CD4-positive, alpha-beta T cell (primary cell): ENCODE data around the gene C4BPB. TPM values are rescaled to one million over a fixed set of nuclear protein-coding genes. Genes with fewer than 3 reads are reported as not detected.

ENCODE experiments used
- ATAC-seq: fragments of 200-7000 bp; cut with Tn5 transposase; one replicate; pipeline ENCODE4 v1.10.0; 2022; ENCODE audit warnings: mild to moderate bottlenecking; ENCODE audit not compliant: poor library complexity
- CTCF ChIA-PET: fragments of 350-600 bp; sonication (Branson Sonifier 250); formaldehyde crosslinking; loops from one replicate; lab custom pipeline; 2021; ENCODE audit warnings: antibody characterized with exemption, inconsistent platforms; lab: Charles Lee
- POLR2A ChIA-PET: fragments of 350-600 bp; sonication (Branson Sonifier 250); formaldehyde crosslinking; loops from one replicate; lab custom pipeline; 2021; ENCODE audit warnings: antibody characterized with exemption, inconsistent platforms; lab: Charles Lee
- DNase-seq, 14 experiments: peaks; one replicate each; pipeline ENCODE4 v3.0.0-alpha.2; 2013 to 2020; ENCODE audit warnings: mixed read lengths in 2 of 14
- H3K27ac ChIP-seq, 2 donors: one replicate each; pipeline versions ENCODE4 v1.5.1 to v1.7.0; 2013; ENCODE audit warnings: low read length in 2 of 2, low read depth in 1 of 2, mild to moderate bottlenecking in 1 of 2
- H3K27me3 ChIP-seq, 2 experiments: 1 replicate in 1 of 2; 2 replicates in 1 of 2; pipeline versions ENCODE4 v1.6.1 to v1.7.0; 2013; ENCODE audit warnings: low read length in 2 of 2, control low read depth in 1 of 2, mild to moderate bottlenecking in 1 of 2, moderate library complexity in 1 of 2; ENCODE audit not compliant: insufficient read depth in 2 of 2, control insufficient read depth in 1 of 2
- H3K36me3 ChIP-seq: one replicate; pipeline ENCODE4 v1.6.1; 2013; ENCODE audit warnings: low read length, control low read depth; ENCODE audit not compliant: insufficient read depth
- H3K4me1 ChIP-seq: one replicate; pipeline ENCODE4 v1.6.1; 2013; ENCODE audit warnings: low read length, control low read depth; ENCODE audit not compliant: insufficient read depth
- H3K4me3 ChIP-seq: one replicate; pipeline ENCODE4 v1.5.1; 2013; ENCODE audit warnings: mild to moderate bottlenecking, low read length, moderate library complexity
- H3K9me3 ChIP-seq, 2 experiments: 1 replicate in 1 of 2; 2 replicates in 1 of 2; pipeline versions ENCODE4 v1.6.1 to v1.7.0; 2013; ENCODE audit warnings: low read length in 2 of 2, mild to moderate bottlenecking in 2 of 2, control low read depth in 1 of 2, moderate library complexity in 1 of 2; ENCODE audit not compliant: control insufficient read depth in 1 of 2, insufficient read depth in 1 of 2
- H3K27ac Mint-ChIP-seq: one replicate; pipeline ENCODE4 v1.8.0; 2020; ENCODE audit warnings: mixed read lengths
- H3K27me3 Mint-ChIP-seq: one replicate; pipeline ENCODE4 v1.8.0; 2021; ENCODE audit warnings: mixed read lengths
- H3K36me3 Mint-ChIP-seq: one replicate; pipeline ENCODE4 v1.8.0; 2021; ENCODE audit warnings: low read depth, mixed read lengths
- H3K4me1 Mint-ChIP-seq: one replicate; pipeline ENCODE4 v1.8.0; 2021; ENCODE audit warnings: low read depth, mixed read lengths
- H3K4me3 Mint-ChIP-seq: one replicate; pipeline ENCODE4 v1.8.0; 2020; ENCODE audit warnings: mild to moderate bottlenecking, mixed read lengths
- H3K9me3 Mint-ChIP-seq: one replicate; pipeline ENCODE4 v1.8.0; 2020; ENCODE audit warnings: mixed read lengths
- CTCF ChIP-seq: fragments of 200-600 bp; IDR thresholded peaks from one replicate; pipeline ENCODE4 v1.8.0; 2022; ENCODE audit warnings: antibody characterized with exemption, mild to moderate bottlenecking
- intact Hi-C, 2 experiments: fragments of 100-400 bp; cut with DNase I in 1 of 2; cut with micrococcal nuclease in 1 of 2; formaldehyde crosslinking; loops; one replicate each; pipeline versions ENCODE4 v1.15.1 to v1.9.0; 2023 to 2025; cut with DNase I, micrococcal nuclease
- total RNA-seq, 174 experiments: library from RNA in 2 of 174; stranded (reverse) in 2 of 174; gene quantifications; one replicate each; pipeline ENCODE4 v1.2.3 and lab custom pipeline; 2021 to 2026

C4BPB gene
- total RNA-seq, 2 experiments from 2014 or later = 1.6 to 2.1 TPM

GRCh38 chr1:207140536-207140935 lies 51.9 kb downstream of the C4BPB start:
- H3K36me3 ChIP-seq = no peaks in the 10 kb centered on the region
- Mint-ChIP-seq H3K4me3 (no peak overlapping the region), H3K27me3 (no peaks in the 10 kb centered on the region), H3K4me1 (no peaks in the 10 kb centered on the region), H3K27ac (no peak overlapping the region), H3K36me3 (no peaks in the 10 kb centered on the region), H3K9me3 (no peaks in the 10 kb centered on the region)
- no peak overlapping the region for H3K4me3 ChIP-seq
- ChIA-PET POLR2A (no interaction called here), CTCF (interaction anchor here (0.6 kb wide), 1 partner anchor 176 kb away, joined by 6 read pairs; no protein-coding TSS in a partner anchor)
- TF ChIP-seq CTCF = no peak
- H3K27me3 ChIP-seq = no peaks in the 10 kb centered on the region
- no peaks in the 10 kb centered on the region for H3K9me3 ChIP-seq
- H3K27ac ChIP-seq = no peak overlapping the region
- no peak for ATAC-seq
- intact Hi-C loops = no loop called here
- H3K4me1 ChIP-seq = no peaks in the 10 kb centered on the region
- DNase-seq = no peak

GRCh38 chr1:207145401-207146058 lies 56.9 kb downstream of the C4BPB start:
- H3K27me3 ChIP-seq = no peaks in the 10 kb centered on the region
- TF ChIP-seq CTCF = no peak
- no peaks in the 10 kb centered on the region for H3K9me3 ChIP-seq
- ATAC-seq (no peak), DNase-seq (peak in 2 of 14 experiments; percentile 20 to 26)
- Mint-ChIP-seq H3K36me3 (no peaks in the 10 kb centered on the region), H3K4me3 (no peak overlapping the region), H3K27ac (no peak overlapping the region), H3K4me1 (no peaks in the 10 kb centered on the region), H3K27me3 (no peaks in the 10 kb centered on the region), H3K9me3 (no peaks in the 10 kb centered on the region)
- H3K4me3 ChIP-seq = no peak overlapping the region
- CTCF ChIA-PET = no interaction called here
- H3K27ac ChIP-seq = no peak overlapping the region
- no peaks in the 10 kb centered on the region for H3K36me3 ChIP-seq
- no peaks in the 10 kb centered on the region for H3K4me1 ChIP-seq
- POLR2A ChIA-PET = no interaction called here
- intact Hi-C loops = no loop called here

Other genes starting within 250 kb of the C4BPB start
- gene IL20, start 223.2 kb upstream of the C4BPB start, total RNA-seq = not detected
- gene IL24, start 191.4 kb upstream of the C4BPB start, total RNA-seq = not detected
- gene FCMR, start 166.9 kb upstream of the C4BPB start, total RNA-seq = 100 to 1,000 TPM; 171 to 186 TPM
- gene PIGR, start 142.4 kb upstream of the C4BPB start, total RNA-seq = not detected
- not detected for gene FCAMR, start 118.4 kb upstream of the C4BPB start, total RNA-seq
- gene C1orf116, start 56.1 kb upstream of the C4BPB start, total RNA-seq = under 1 TPM; 0.25 to 0.36 TPM
- gene YOD1, start 37.7 kb upstream of the C4BPB start, total RNA-seq = 10 to 100 TPM; 17.9 TPM
- 1 to 10 TPM; 3.2 to 4.0 TPM for gene PFKFB2, start 35.6 kb upstream of the C4BPB start, total RNA-seq
- gene C4BPA, start 15.4 kb downstream of the C4BPB start, total RNA-seq = not detected
- gene CD55, start 232.8 kb downstream of the C4BPB start, total RNA-seq = 100 to 1,000 TPM; 218 to 229 TPM